Peyer's patch (tissue), 4 donors: ENCODE measurements around the gene SAMD11. TPM values are rescaled to one million over a fixed set of nuclear protein-coding genes. Genes with fewer than 3 reads are reported as not detected.
"Not testable (repeated sequence)": the region's sequence is repeated elsewhere in the genome, so short reads cannot be mapped to it uniquely, and the experiment has no call there.

Source experiments
- DNase-seq, 3 donors: peaks; one replicate each; pipeline ENCODE4 v3.0.0-alpha.2; 2017 to 2019
- H3K27ac ChIP-seq, 4 donors: fragments of 200-600 bp; sonication (generic); one replicate each; pipeline ENCODE4 v1.5.1; 2016 to 2019
- H3K27me3 ChIP-seq, 2 donors: fragments of 200-600 bp; sonication (generic); one replicate each; pipeline ENCODE4 v1.5.1; 2019
- H3K36me3 ChIP-seq, 3 donors: fragments of 200-600 bp; sonication (generic); one replicate each; pipeline ENCODE4 v1.5.1; 2016 to 2019
- H3K4me1 ChIP-seq, 4 donors: fragments of 200-600 bp; sonication (generic); one replicate each; pipeline ENCODE4 v1.5.1; 2016 to 2019
- H3K4me3 ChIP-seq, 4 donors: fragments of 200-600 bp; sonication (generic); 1 replicate in 3 of 4; 2 replicates in 1 of 4; pipeline ENCODE4 v1.5.1; 2016 to 2019; ENCODE audit warnings: mild to moderate bottlenecking in 1 of 4
- H3K9me3 ChIP-seq, 4 donors: fragments of 200-600 bp; sonication (generic); one replicate each; pipeline ENCODE4 v1.5.1; 2016 to 2019; ENCODE audit warnings: mild to moderate bottlenecking in 1 of 4
- CTCF ChIP-seq, 6 experiments: fragments of 450-650 bp in 4 of 6; fragments of 200-600 bp in 2 of 6; sonication (generic) in 1 of 6; IDR thresholded peaks; one replicate each; pipeline ENCODE4 v1.5.1; 2017 to 2019; ENCODE audit warnings: antibody characterized with exemption in 6 of 6, mild to moderate bottlenecking in 3 of 6, moderate library complexity in 1 of 6
- POLR2A ChIP-seq, 2 donors: fragments of 450-650 bp; IDR thresholded peaks; one replicate each; pipeline ENCODE4 v1.5.1; 2017; ENCODE audit warnings: antibody characterized with exemption in 2 of 2, mild to moderate bottlenecking in 2 of 2, moderate library complexity in 2 of 2
- total RNA-seq, 4 donors: library from RNA; depleted of rRNA; stranded (reverse); fragments of >200 nt; gene quantifications; one replicate each; pipeline ENCODE4 v1.1.0, GENCODE V29; 2016

Gene SAMD11
- total RNA-seq, 4 donors from 2014 or later, result 1.1 to 5.0 (median 2.2) TPM

- Histone ChIP-seq H3K4me3 (no peak overlapping the region), H3K9me3 (no peaks in the 10 kb centered on the region), H3K27ac (no peak overlapping the region), H3K27me3 (no peaks in the 10 kb centered on the region), H3K4me1 (no peaks in the 10 kb centered on the region), H3K36me3 (no peaks in the 10 kb centered on the region)
- TF ChIP-seq CTCF (IDR thresholded peaks at IDR 0.05) (no peak), POLR2A (IDR thresholded peaks at IDR 0.05) (no peak)
- no peak for DNase-seq
Observed at GRCh38 chr1:888297-888696, 35.4 kb upstream of the SAMD11 start.

DNA sequence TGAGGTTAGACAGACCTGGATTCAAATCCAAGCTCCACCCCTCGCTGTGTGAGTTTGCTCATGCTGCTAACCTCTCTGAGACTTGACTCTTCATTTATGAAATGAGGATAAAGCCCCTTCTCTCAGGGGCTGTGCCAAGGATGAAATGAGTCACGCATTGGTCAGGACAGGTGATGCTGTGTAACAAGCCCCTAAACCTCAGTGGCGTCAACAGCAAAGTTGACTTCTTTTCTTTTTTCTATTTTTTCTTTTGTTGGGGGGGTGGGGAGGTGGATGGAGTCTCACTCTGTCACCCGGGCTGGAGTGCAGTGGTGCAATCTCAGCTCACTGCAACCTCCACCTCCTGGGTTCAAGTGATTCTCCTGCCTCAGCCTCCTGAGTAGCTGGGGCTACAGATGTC lies 33.9 kb upstream of the SAMD11 start:
- DNase-seq, H3K27me3 ChIP-seq, H3K4me1 ChIP-seq, H3K27ac ChIP-seq, H3K36me3 ChIP-seq, H3K9me3 ChIP-seq, H3K4me3 ChIP-seq: not testable (repeated sequence)

- not testable (repeated sequence) for DNase-seq, H3K27me3 ChIP-seq, H3K27ac ChIP-seq, H3K4me1 ChIP-seq, H3K36me3 ChIP-seq, H3K4me3 ChIP-seq, H3K9me3 ChIP-seq
Observed at GRCh38 chr1:890234-890633, 33.5 kb upstream of the SAMD11 start.

DNA sequence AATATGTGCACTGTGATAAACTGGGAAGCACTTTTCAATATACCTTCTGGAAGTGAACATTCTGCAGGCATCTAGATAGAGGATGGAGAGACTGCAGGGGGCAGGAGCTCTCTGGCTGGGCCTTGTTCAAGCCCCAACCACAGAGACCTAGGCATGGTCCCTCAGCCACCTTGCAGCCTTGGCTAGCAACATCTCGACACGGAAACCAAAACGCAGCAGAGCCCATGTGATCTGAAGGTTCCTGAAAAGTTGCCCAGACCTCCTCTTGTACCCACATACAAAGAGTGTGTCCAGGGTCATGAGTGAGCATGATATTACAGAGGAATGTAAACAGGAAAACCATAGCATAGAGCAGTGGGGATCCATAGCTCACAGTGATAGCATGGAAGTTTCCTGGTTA lies 33.1 kb upstream of the SAMD11 start:
- Histone ChIP-seq H3K9me3 (no peaks in the 10 kb centered on the region), H3K27me3 (no peaks in the 10 kb centered on the region), H3K27ac (no peak overlapping the region), H3K4me3 (no peak overlapping the region), H3K36me3 (no peaks in the 10 kb centered on the region), H3K4me1 (no peaks in the 10 kb centered on the region)
- no peak for DNase-seq
- no peak for TF ChIP-seq POLR2A (IDR thresholded peaks at IDR 0.05)
- no peak for TF ChIP-seq CTCF (IDR thresholded peaks at IDR 0.05)

DNA sequence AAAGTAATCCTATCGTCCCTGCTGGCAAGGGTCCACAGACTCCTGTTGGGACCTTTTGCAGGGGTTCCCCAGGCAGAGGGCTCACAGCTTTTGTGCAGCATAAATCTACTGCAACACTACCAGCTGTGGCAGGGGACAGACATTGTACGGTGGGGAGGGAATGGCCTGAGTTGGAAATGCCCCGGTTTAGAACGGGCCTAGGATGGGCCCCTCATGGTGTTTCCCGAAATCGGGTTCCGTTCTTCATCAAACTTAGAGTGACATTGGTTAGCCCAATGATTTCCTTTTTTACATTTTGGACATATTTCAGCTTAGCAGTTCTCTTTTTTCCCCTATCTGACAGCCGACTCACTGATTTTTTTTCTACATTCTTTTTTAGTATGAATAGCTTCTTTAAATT lies 26.5 kb upstream of the SAMD11 start:
- no peak overlapping the region for H3K4me3 ChIP-seq
- no peaks in the 10 kb centered on the region for H3K4me1 ChIP-seq
- H3K27ac ChIP-seq, result no peak overlapping the region
- H3K27me3 ChIP-seq, result no peaks in the 10 kb centered on the region
- H3K9me3 ChIP-seq, result peaks cover 0 to 7% (median 0%) of the 10 kb centered on the region in 4 donors
- peak in 1 of 3 donors; percentile 14 for DNase-seq
- no peak for TF ChIP-seq CTCF (IDR thresholded peaks at IDR 0.05)
- no peak for TF ChIP-seq POLR2A (IDR thresholded peaks at IDR 0.05)
- H3K36me3 ChIP-seq, result no peaks in the 10 kb centered on the region

- not testable (repeated sequence) for H3K4me1 ChIP-seq, H3K4me3 ChIP-seq, H3K27me3 ChIP-seq, H3K27ac ChIP-seq, H3K9me3 ChIP-seq, H3K36me3 ChIP-seq
- peak in 2 of 3 donors; percentile 11 to 19 for DNase-seq
Observed at GRCh38 chr1:897951-898350, 25.8 kb upstream of the SAMD11 start.

DNA sequence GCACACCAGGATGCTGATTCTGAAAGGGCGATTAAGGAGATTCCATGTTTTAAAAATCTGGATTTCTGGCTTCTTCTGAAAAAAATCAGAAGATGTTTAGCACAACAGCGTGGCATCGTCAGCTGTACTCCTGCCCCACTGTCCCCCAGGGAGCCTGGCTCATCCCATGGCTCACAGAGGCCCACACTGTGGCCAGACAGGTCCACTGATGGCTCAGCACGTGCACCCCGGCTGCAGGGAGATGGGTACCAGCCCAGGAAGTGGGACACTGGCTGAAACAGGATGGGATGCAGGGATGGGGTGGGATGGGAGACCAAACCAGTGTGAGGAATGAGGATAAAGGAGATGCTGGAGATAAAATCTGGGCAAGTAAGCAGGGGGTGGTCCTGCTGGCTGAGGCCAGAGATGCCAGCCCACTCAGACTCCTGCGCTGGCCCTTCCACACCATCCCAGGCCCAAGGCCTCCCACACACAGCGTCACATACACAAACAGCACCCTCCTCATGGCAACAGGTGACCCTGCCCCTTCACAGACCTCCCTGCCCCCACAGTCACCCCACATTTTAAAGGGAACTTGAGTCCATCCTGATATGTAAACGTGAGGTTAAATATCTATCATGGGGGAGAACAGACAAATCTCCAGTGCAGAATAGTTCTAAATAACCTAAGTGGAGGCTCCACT lies 23.9 kb upstream of the SAMD11 start:
- DNase-seq, result peak in 1 of 3 donors; percentile 6
- peaks cover 0 to 7% (median 0%) of the 10 kb centered on the region in 4 donors for H3K9me3 ChIP-seq
- TF ChIP-seq CTCF (IDR thresholded peaks at IDR 0.05) (no peak), POLR2A (IDR thresholded peaks at IDR 0.05) (no peak)
- no peak overlapping the region for H3K4me3 ChIP-seq
- H3K4me1 ChIP-seq, result peaks cover 0 to 7% (median 1%) of the 10 kb centered on the region in 4 donors
- H3K27me3 ChIP-seq, result no peaks in the 10 kb centered on the region
- H3K36me3 ChIP-seq, result no peaks in the 10 kb centered on the region
- H3K27ac ChIP-seq, result no peak overlapping the region
